Sigmoid colon (tissue), 4 donors: ENCODE results near the gene HNRNPH2.

Source experiments
- EP300 ChIP-seq, 4 donors: sonication (generic); formaldehyde crosslinking; IDR thresholded peaks; one replicate each; pipeline ENCODE4 v1.6.1; 2017; ENCODE audit warnings: antibody characterized with exemption in 4 of 4
- POLR2A ChIP-seq, 2 donors: fragments of 450-650 bp; IDR thresholded peaks; one replicate each; pipeline ENCODE4 v1.6.1; 2016; ENCODE audit warnings: antibody characterized with exemption in 2 of 2, mild to moderate bottlenecking in 2 of 2, moderate library complexity in 2 of 2
- TF ChIP-seq, protein P1 (sequence below), 4 experiments: fragments of 450-650 bp in 3 of 4; fragments of 200-600 bp in 1 of 4; IDR thresholded peaks; one replicate each; pipeline ENCODE4 v1.5.1; 2016 to 2019; ENCODE audit warnings: antibody characterized with exemption in 4 of 4, mild to moderate bottlenecking in 3 of 4, moderate library complexity in 2 of 4

DNA sequence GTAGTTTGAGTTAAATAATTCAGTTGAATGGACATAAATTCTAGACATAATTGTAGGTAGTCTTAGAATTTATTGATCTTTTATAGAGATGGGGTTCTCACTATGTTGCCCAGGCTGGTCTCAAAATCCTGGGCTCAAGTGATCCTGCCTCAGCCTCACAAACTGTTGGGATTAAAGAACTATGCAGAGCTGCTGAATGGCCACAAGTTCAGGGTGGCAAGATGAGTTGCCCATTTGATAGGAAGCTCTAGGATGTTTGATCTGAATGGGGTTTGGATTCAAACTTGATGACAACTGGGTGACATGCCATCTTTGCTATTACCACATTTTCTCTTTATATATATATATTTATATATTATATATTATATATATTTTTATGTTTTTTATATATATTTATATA, 13.7 kb upstream of the HNRNPH2 start:
- no peak for TF ChIP-seq EP300 (IDR thresholded peaks at IDR 0.05)
- no peak for TF ChIP-seq POLR2A (IDR thresholded peaks at IDR 0.05)
- TF ChIP-seq, protein P1, sequence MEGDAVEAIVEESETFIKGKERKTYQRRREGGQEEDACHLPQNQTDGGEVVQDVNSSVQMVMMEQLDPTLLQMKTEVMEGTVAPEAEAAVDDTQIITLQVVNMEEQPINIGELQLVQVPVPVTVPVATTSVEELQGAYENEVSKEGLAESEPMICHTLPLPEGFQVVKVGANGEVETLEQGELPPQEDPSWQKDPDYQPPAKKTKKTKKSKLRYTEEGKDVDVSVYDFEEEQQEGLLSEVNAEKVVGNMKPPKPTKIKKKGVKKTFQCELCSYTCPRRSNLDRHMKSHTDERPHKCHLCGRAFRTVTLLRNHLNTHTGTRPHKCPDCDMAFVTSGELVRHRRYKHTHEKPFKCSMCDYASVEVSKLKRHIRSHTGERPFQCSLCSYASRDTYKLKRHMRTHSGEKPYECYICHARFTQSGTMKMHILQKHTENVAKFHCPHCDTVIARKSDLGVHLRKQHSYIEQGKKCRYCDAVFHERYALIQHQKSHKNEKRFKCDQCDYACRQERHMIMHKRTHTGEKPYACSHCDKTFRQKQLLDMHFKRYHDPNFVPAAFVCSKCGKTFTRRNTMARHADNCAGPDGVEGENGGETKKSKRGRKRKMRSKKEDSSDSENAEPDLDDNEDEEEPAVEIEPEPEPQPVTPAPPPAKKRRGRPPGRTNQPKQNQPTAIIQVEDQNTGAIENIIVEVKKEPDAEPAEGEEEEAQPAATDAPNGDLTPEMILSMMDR (IDR thresholded peaks at IDR 0.05) = no peak
